K562 (cell line): ENCODE data around the gene ITSN2. TPM values are rescaled to one million over a fixed set of nuclear protein-coding genes. Genes with fewer than 3 reads are reported as not detected.

Source experiments
- ATAC-seq: fragments of 200-7000 bp; cut with Tn5 transposase; 3 replicates; pipeline ENCODE4 v1.9.1; 2020; ENCODE audit warnings: moderate library complexity
- BruUV-seq: library from RNA; stranded (reverse); fragments of 400-500 nt; replicated peaks from 2 replicates; lab custom pipeline; 2021; lab: Mats Ljungman, UMichigan
- CTCF ChIA-PET: fragments of 300-600 bp; formaldehyde crosslinking; extraction: SDS; loops from one replicate; lab custom pipeline; 2021; ENCODE audit warnings: low intra/inter-chr PET ratio; lab: Yijun Ruan, JAX
- POLR2A ChIA-PET: fragments of 300-600, 350-650 bp; sonication (Branson Sonifier 250); formaldehyde crosslinking; extraction: SDS; loops from one replicate; lab custom pipeline; 2021; ENCODE audit warnings: antibody characterized with exemption, inconsistent platforms; lab: Yijun Ruan, JAX
- DNase-seq, 4 experiments: peaks; one replicate each; pipeline versions ENCODE4 v3.0.0 to v3.0.0-alpha.2; 2011 to 2018; ENCODE audit warnings: low spot score in 3 of 4, mixed read lengths in 3 of 4; ENCODE audit errors: extremely low read depth in 1 of 4
- FAIRE-seq: peaks from 2 replicates; lab custom pipeline; 2011; peaks lifted over from hg19 to GRCh38; lab: Jason Lieb, UNC
- H2AFZ ChIP-seq: 2 replicates; pipeline ENCODE4 v1.6.0; 2011; ENCODE audit warnings: low read depth, low read length, control low read depth, inconsistent platforms
- H3K27ac ChIP-seq: fragments of 200-600 bp; 3 replicates; pipeline ENCODE4 v1.8.0; 2011; ENCODE audit warnings: low read depth, mild to moderate bottlenecking, control low read depth, inconsistent platforms, low read length, moderate library complexity, mixed read lengths; ENCODE audit errors: extremely low read depth
- H3K27me3 ChIP-seq, 2 experiments: fragments of 300-600 bp in 1 of 2; 2 replicates in 1 of 2; 3 replicates in 1 of 2; pipeline versions ENCODE4 v1.6.0 to v1.8.0; 2011; ENCODE audit warnings: inconsistent platforms in 2 of 2, low read length in 2 of 2, mild to moderate bottlenecking in 1 of 2, mixed read lengths in 1 of 2, moderate library complexity in 1 of 2; ENCODE audit not compliant: control insufficient read depth in 2 of 2, insufficient read depth in 2 of 2
- H3K36me3 ChIP-seq: fragments of 300-600 bp; 3 replicates; pipeline ENCODE4 v1.8.0; 2011; ENCODE audit warnings: mild to moderate bottlenecking, low read length, inconsistent platforms; ENCODE audit not compliant: control insufficient read depth, insufficient read depth
- H3K4me1 ChIP-seq, 2 experiments: fragments of 200-600 bp in 1 of 2; replicated peaks in 1 of 2; 2 replicates in 1 of 2; 3 replicates in 1 of 2; pipeline versions ENCODE4 v1.5.1 to v1.8.0; 2011; ENCODE audit warnings: inconsistent platforms in 2 of 2, low read length in 2 of 2, mild to moderate bottlenecking in 1 of 2, mixed read lengths in 1 of 2, moderate library complexity in 1 of 2; ENCODE audit not compliant: control insufficient read depth in 2 of 2, insufficient read depth in 2 of 2
- H3K4me2 ChIP-seq: 2 replicates; pipeline ENCODE4 v1.6.1; 2011; ENCODE audit warnings: low read length, control low read depth, inconsistent platforms, mixed read lengths; ENCODE audit not compliant: insufficient read depth
- H3K4me3 ChIP-seq: fragments of 200-600 bp; sonication (generic), shearing (Covaris generic); 2 replicates; pipeline ENCODE4 v1.5.1; 2016; ENCODE audit warnings: control low read depth, inconsistent platforms
- H3K79me2 ChIP-seq: fragments of 200-600 bp; 3 replicates; pipeline ENCODE4 v1.8.0; 2011; ENCODE audit warnings: low read length, inconsistent platforms; ENCODE audit not compliant: control insufficient read depth, insufficient read depth
- H3K9ac ChIP-seq, 2 experiments: 2 replicates each; pipeline versions ENCODE4 v1.6.0 to v1.6.1; 2011; ENCODE audit warnings: low read depth in 2 of 2, low read length in 2 of 2, control low read depth in 1 of 2, inconsistent platforms in 1 of 2, mild to moderate bottlenecking in 1 of 2, mixed read lengths in 1 of 2; ENCODE audit not compliant: insufficient read depth in 1 of 2
- H3K9me1 ChIP-seq: one replicate; pipeline ENCODE4 v1.6.0; 2011; ENCODE audit warnings: inconsistent platforms, mild to moderate bottlenecking, low read length, moderate library complexity; ENCODE audit not compliant: control insufficient read depth, insufficient read depth
- H3K9me3 ChIP-seq: replicated peaks from 2 replicates; pipeline ENCODE4 v1.5.1; 2011; ENCODE audit warnings: low read depth, low read length, inconsistent platforms; ENCODE audit not compliant: control insufficient read depth, insufficient read depth
- H4K20me1 ChIP-seq: replicated peaks from 2 replicates; pipeline ENCODE4 v1.6.1; 2011; ENCODE audit warnings: low read length, inconsistent platforms, mixed read lengths; ENCODE audit not compliant: control insufficient read depth, insufficient read depth
- AFF4 ChIP-seq: sonication (generic); formaldehyde crosslinking; IDR thresholded peaks from 2 replicates; pipeline ENCODE4 v1.8.0; 2023; ENCODE audit warnings: mild to moderate bottlenecking, missing genetic modification reagents
- ARID1B ChIP-seq: fragments of 450-650 bp; IDR thresholded peaks from 2 replicates; pipeline ENCODE4 v1.6.1; 2016; ENCODE audit warnings: antibody characterized with exemption, mild to moderate bottlenecking, inconsistent platforms
- BCOR ChIP-seq: fragments of 450-650 bp; IDR thresholded peaks from 2 replicates; pipeline ENCODE4 v1.6.1; 2016
- HDAC2 ChIP-seq: fragments of 450-650 bp; IDR thresholded peaks from 2 replicates; pipeline ENCODE4 v1.6.1; 2016; ENCODE audit warnings: mild to moderate bottlenecking
- NCOA2 ChIP-seq, 2 experiments: fragments of 450-650 bp; IDR thresholded peaks; 2 replicates each; pipeline ENCODE4 v1.6.1; 2018; ENCODE audit warnings: mild to moderate bottlenecking in 2 of 2, moderate library complexity in 1 of 2; ENCODE audit not compliant: partially characterized antibody in 2 of 2
- NFE2 ChIP-seq: IDR thresholded peaks from 2 replicates; pipeline ENCODE4 v1.6.1; 2014; ENCODE audit warnings: antibody characterized with exemption, low read depth
- RAD21 ChIP-seq, 2 experiments: fragments of 250-450 bp in 1 of 2; fragments of 450-650 bp in 1 of 2; sonication (Bioruptor Pico) in 1 of 2; formaldehyde crosslinking in 1 of 2; IDR thresholded peaks in 1 of 2; conservative IDR thresholded peaks in 1 of 2; 2 replicates each; pipeline versions ENCODE4 v1.4.0 to v1.8.0; 2020 to 2022; ENCODE audit warnings: mild to moderate bottlenecking in 2 of 2, moderate library complexity in 1 of 2
- TAF1 ChIP-seq: IDR thresholded peaks from 2 replicates; pipeline ENCODE4 v1.6.1; 2011; ENCODE audit warnings: mild to moderate bottlenecking, low read length, moderate library complexity; ENCODE audit not compliant: insufficient read depth, control insufficient read depth, severe bottlenecking; ENCODE audit errors: extremely low read depth
- TAL1 ChIP-seq: fragments of 450-650 bp; IDR thresholded peaks from 2 replicates; pipeline ENCODE4 v1.6.1; 2016; ENCODE audit warnings: mild to moderate bottlenecking
- TCF3 ChIP-seq: sonication (generic); formaldehyde crosslinking; IDR thresholded peaks from 2 replicates; pipeline ENCODE4 v1.4.0; 2020; ENCODE audit warnings: mild to moderate bottlenecking, missing genetic modification reagents
- TEAD1 ChIP-seq, 2 experiments: fragments of 450-650 bp in 1 of 2; sonication (generic) in 1 of 2; formaldehyde crosslinking; IDR thresholded peaks; 2 replicates each; pipeline versions ENCODE4 v1.4.0 to v1.8.0; 2020 to 2022; ENCODE audit warnings: mild to moderate bottlenecking in 2 of 2, missing genetic modification reagents in 1 of 2
- XRCC4 ChIP-seq: IDR thresholded peaks from one replicate; pipeline ENCODE4 v1.6.1; 2011; ENCODE audit not compliant: insufficient read depth, insufficient read length; ENCODE audit errors: extremely low read depth
- ZBTB5 ChIP-seq: fragments of 450-650 bp; IDR thresholded peaks from 2 replicates; pipeline ENCODE4 v1.6.1; 2017; ENCODE audit warnings: antibody characterized with exemption
- ZNF280A ChIP-seq: fragments of 450-650 bp; IDR thresholded peaks from 2 replicates; pipeline ENCODE4 v1.6.1; 2018; ENCODE audit warnings: mild to moderate bottlenecking, low read depth; ENCODE audit not compliant: partially characterized antibody
- ZNF764 ChIP-seq: fragments of 250-450 bp; sonication (Bioruptor Pico); IDR thresholded peaks from 2 replicates; pipeline ENCODE4 v1.4.0; 2020; ENCODE audit warnings: low read depth, mild to moderate bottlenecking, moderate library complexity
- WGBS: fragments of 100-300 bp; shearing (Covaris generic); methylation state at CpG from one replicate; pipeline ENCODE4 v1.1.6; 2016; ENCODE audit warnings: low coverage, mixed read lengths; ENCODE audit not compliant: insufficient coverage; ENCODE audit errors: missing lambda C conversion rate; 5-methylcytosine and 5-hydroxymethylcytosine counted together
- in situ Hi-C: fragments of 300-500 bp; cut with MboI; formaldehyde crosslinking; loops from 4 replicates; pipeline ENCODE4 v1.15.0; 2018; ENCODE audit warnings: inconsistent platforms, mixed read lengths
- intact Hi-C: fragments of 100-400 bp; cut with micrococcal nuclease; formaldehyde crosslinking; loops from 2 replicates; pipeline ENCODE4 v1.14.2; 2022
- polyA plus RNA-seq, 8 experiments: library from polyadenylated mRNA; depleted of rRNA in 4 of 8; stranded (reverse) in 5 of 8; unstranded in 3 of 8; fragments of >200 nt; fragmentation: Nextera tagmentation in 2 of 8; fragmentation: Illumina TruSeq in 1 of 8; extraction: Ambion mirVana in 2 of 8; extraction: Trizol in 1 of 8; gene quantifications; 2 replicates each; pipeline versions ENCODE4 v1.2.1 to v1.2.3, GENCODE V29; 2011 to 2014; ENCODE audit warnings: inconsistent platforms in 1 of 8, missing spikeins in 1 of 8
- total RNA-seq, 7 experiments: library from RNA; depleted of rRNA in 6 of 7; stranded (reverse); fragments of >200 nt in 6 of 7; fragmentation: Illumina TruSeq in 2 of 7; extraction: Trizol in 2 of 7; gene quantifications; 2 replicates each; pipeline versions ENCODE4 v1.2.1 to v1.2.3, GENCODE V29; 2011 to 2021; ENCODE audit warnings: low replicate concordance in 1 of 7

ITSN2 gene
- total and polyA plus RNA-seq, 9 of the 15 experiments (the other 6 are each of a cell fraction or from before 2014, with no cell fraction given), result 6.6 to 19.9 (median 15.2) TPM

GRCh38 chr2:24237313-24237712 lies 123.0 kb downstream of the ITSN2 start:
- H3K4me2 ChIP-seq, result no peak overlapping the region
- no peaks in the 10 kb centered on the region for H3K27me3 ChIP-seq
- no peak overlapping the region for H3K4me3 ChIP-seq
- no peaks in the 10 kb centered on the region for H3K79me2 ChIP-seq
- no peaks in the 10 kb centered on the region for H3K4me1 ChIP-seq
- intact Hi-C loops (no loop called here), in situ Hi-C loops (no loop called here)
- H3K27ac ChIP-seq, result no peak overlapping the region
- no peaks in the 10 kb centered on the region for H4K20me1 ChIP-seq
- 60% methylated on average over 1 of the region's 1 CpG for WGBS
- ChIA-PET POLR2A (no interaction called here), CTCF (no interaction called here)
- ATAC-seq, result peak; percentile 43; the same call in 2 of the 3 replicates
- no peaks in the 10 kb centered on the region for H3K9me1 ChIP-seq
- no peak for FAIRE-seq
- BruUV-seq, result no TSS peak
- H3K36me3 ChIP-seq, result no peaks in the 10 kb centered on the region
- H2AFZ ChIP-seq, result no peak overlapping the region
- DNase-seq, result peak in 1 of 4 experiments; percentile 25
- H3K9ac ChIP-seq, result no peak overlapping the region
- no peaks in the 10 kb centered on the region for H3K9me3 ChIP-seq
- TF ChIP-seq HDAC2, result no peak
- no peak for TF ChIP-seq XRCC4
- no peak for TF ChIP-seq ZBTB5
- no peak for TF ChIP-seq NCOA2 (IDR thresholded peaks at IDR 0.05; ENCODE audit: partially characterized antibody in 2 of 2)
- no peak for TF ChIP-seq ZNF280A
- peak; percentile 22; the same call in 1 of the 2 replicates for TF ChIP-seq TCF3 (CRISPR knock-in tag)
- no peak for TF ChIP-seq ZNF764
- peak; percentile 37; the same call in 1 of the 2 replicates for TF ChIP-seq ARID1B
- TF ChIP-seq TAL1, result peak; percentile 39; the same call in 1 of the 2 replicates
- TF ChIP-seq TEAD1 (CRISPR knock-in tag; IDR thresholded peaks at IDR 0.05), result no peak
- no peak for TF ChIP-seq NFE2
- TF ChIP-seq BCOR, result no peak
- no peak for TF ChIP-seq AFF4 (CRISPR knock-in tag)
- TF ChIP-seq TAF1, result no peak
- TF ChIP-seq RAD21 (CRISPR knock-in tag; conservative IDR thresholded peaks at IDR 0.05 in 1 of 2, IDR thresholded peaks at IDR 0.05 in 1 of 2), result 0 out of 4 replicates have a peak, but pooled peaks of 1 of the 2 experiments have one; percentile 12
